GM20431 (cell line): ENCODE results near the gene SMPD2.

Experiments used
- in situ Hi-C: fragments of 300-500 bp; cut with MseI, MboI; formaldehyde crosslinking; loops from one replicate; pipeline ENCODE4 v1.15.0; 2020; ENCODE audit warnings: low sequenced_read_pairs; ENCODE audit not compliant: unreplicated experiment

The SMPD2 gene

DNA sequence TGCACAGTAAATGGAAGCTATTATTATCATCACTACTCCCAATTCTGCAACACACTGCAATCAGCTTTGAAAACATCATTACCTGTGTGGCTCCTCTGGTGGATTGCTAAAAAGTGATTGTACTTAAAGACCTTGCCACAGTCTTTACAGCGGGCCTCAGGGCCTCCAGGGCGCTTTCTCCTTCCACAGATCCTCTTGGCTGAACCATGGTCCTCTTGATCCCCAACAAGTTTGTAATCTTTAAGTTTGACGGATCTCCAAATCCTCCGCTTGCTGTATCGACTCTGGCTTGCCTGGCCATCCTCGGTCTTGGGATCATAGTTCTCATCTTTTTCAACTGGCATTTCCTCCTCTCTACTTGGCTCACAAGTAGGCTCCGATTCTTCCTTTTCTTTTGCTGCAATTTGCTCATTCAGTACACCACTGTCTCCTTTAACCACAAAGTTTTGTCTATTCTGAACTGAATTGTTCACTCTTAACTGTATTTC, 40.5 kb downstream of the SMPD2 start:
- in situ Hi-C loops = no loop called here

- in situ Hi-C loops = no loop called here
These were observed 42.6 kb downstream of the SMPD2 start, which contains the start of gene ZBTB24 for GRCh38 chr6:109482905-109483734. TSS of gene ZBTB24 (minus strand) at chr6:109483219. CDS start at chr6:109482026, 1,193 bp downstream.

DNA sequence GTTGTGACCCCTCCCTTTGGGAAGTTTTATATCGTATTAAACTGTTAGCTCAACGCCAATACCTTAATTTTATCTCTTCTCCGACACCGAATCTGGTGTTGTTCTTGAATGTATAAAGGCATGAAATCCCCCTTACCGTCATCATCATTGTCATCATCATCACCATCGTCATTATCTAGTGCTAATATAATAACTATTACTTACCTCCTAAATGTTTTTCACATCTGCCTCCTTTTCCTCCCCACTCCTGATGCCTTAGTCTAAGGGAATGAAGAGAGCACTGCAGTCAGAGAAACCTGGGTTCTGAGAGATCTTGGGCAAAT, 43.2 kb downstream of the SMPD2 start:
- in situ Hi-C loops = no loop called here

DNA sequence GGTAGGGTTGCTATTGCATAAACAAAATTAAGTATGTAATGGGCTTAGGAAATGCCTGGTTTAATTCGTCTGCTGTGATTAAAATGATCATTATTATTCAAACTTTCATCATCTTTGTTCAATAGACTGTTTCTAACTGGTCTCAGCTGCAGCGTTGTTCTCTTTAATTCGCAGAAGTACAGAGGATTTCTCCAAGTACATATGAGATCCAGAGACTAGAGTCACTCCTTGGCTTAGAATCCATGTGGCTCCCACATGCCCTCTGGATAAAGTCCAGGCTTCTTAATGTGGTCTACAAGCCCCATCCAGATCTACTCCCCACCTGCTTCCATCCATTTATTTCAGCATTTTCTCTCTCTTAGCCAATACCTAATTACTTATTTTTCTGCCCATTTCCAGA, 43.6 kb downstream of the SMPD2 start:
- in situ Hi-C loops = no loop called here

GRCh38 chr6:109485266-109485935, 44.9 kb downstream of the SMPD2 start:
- in situ Hi-C loops = no loop called here

DNA sequence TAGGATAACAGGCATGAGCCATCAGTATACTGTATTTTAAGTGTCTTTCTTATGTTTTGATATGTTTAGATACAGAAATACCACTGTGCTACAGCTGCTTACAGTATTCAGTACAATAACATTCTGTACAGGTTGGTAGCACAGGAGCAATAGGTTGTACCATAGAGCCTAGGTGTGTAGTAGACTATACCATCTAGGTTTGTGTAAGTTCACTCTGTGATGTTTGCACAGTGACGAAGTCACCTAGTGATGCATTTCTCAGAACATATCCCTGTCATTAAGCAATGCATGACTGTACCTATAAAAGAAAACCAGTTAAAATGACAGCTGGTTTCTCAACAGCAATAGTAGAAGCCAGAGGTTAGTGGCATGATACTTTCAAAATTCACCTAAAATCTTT, 45.5 kb downstream of the SMPD2 start:
- in situ Hi-C loops = no loop called here

- in situ Hi-C loops = no loop called here
These were observed 47.5 kb downstream of the SMPD2 start for GRCh38 chr6:109488001-109488400.

DNA sequence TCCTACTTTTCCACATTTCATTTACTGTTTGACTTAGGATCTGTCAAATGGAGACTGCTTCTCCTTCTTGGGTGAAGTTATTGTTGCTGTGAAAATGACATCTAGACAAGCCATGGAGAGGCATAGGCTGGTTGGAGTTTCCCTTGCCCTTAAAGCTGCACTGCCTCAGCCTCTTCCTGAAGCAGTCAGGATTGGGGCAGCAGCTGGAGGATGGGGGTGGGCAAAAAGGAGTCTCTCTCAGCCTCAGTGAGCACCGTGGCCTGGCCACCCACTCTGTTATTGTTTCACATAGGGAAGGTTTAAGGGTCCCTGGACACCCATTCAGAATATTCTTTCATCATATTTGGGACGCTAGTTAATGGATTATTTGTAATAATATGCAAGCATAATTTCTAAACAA, 50.2 kb downstream of the SMPD2 start:
- in situ Hi-C loops = no loop called here

- in situ Hi-C loops = no loop called here
These were observed 50.8 kb downstream of the SMPD2 start for GRCh38 chr6:109491207-109491938.
